ENCODE data around the gene COL6A5. TPM values are rescaled to one million over a fixed set of nuclear protein-coding genes. Genes with fewer than 3 reads are reported as not detected.
A peak's percentile ranks its signal among the peaks of the same experiment; 100 is the strongest.

The COL6A5 gene
- total RNA-seq, 2 donors from 2014 or later: not detected

DNA sequence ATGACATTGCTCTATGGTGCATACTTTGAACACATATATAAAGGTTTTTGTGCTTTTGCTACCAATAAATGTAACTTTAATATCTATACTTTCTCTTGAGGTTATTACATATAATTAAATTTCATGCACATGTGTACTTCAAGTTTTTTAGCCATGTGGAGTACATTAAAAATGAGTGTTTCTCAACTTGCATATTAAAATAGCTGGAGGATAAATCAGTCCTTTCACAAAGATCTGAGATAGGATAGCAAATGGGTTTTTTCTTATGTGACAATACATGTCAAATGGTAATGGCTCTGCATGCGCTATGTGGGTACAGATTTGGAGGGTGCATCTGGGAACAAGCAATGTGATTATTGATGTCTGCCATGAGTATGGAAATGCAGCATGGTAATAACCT, 122.8 kb downstream of the COL6A5 start:
- Histone ChIP-seq H3K9me3 (no peaks in the 10 kb centered on the region), H3K27me3 (no peaks in the 10 kb centered on the region), H3K4me3 (no peak overlapping the region), H3K27ac (no peak overlapping the region), H3K4me1 (no peaks in the 10 kb centered on the region), H3K36me3 (no peaks in the 10 kb centered on the region)
- TF ChIP-seq, protein P1, sequence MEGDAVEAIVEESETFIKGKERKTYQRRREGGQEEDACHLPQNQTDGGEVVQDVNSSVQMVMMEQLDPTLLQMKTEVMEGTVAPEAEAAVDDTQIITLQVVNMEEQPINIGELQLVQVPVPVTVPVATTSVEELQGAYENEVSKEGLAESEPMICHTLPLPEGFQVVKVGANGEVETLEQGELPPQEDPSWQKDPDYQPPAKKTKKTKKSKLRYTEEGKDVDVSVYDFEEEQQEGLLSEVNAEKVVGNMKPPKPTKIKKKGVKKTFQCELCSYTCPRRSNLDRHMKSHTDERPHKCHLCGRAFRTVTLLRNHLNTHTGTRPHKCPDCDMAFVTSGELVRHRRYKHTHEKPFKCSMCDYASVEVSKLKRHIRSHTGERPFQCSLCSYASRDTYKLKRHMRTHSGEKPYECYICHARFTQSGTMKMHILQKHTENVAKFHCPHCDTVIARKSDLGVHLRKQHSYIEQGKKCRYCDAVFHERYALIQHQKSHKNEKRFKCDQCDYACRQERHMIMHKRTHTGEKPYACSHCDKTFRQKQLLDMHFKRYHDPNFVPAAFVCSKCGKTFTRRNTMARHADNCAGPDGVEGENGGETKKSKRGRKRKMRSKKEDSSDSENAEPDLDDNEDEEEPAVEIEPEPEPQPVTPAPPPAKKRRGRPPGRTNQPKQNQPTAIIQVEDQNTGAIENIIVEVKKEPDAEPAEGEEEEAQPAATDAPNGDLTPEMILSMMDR (IDR thresholded peaks at IDR 0.05): no peak
- no peak for DNase-seq (ENCODE audit: low spot score)

DNA sequence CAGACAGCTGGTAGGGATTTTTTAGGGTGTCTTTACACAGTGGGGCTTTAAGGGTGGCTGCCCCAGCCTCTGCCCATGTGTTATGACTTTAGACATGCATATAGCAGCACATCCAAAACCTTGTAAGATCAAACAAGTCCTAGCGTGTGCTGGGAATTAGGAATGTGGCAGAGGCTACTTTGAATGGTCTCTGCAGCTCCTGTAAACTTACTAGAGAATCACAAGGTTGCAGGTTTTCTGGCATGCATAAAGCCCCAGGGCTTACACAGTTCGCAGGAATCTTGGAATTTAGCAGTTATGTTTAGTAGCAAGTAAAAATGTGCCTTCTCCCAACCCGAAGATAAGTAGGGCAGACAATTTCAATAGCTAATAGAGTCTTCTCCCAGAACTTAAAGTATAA, 124.7 kb downstream of the COL6A5 start:
- Histone ChIP-seq H3K4me1 (no peaks in the 10 kb centered on the region), H3K36me3 (no peaks in the 10 kb centered on the region), H3K27me3 (no peaks in the 10 kb centered on the region), H3K9me3 (no peaks in the 10 kb centered on the region), H3K4me3 (no peak overlapping the region), H3K27ac (no peak overlapping the region)
- TF ChIP-seq, protein P1 (IDR thresholded peaks at IDR 0.05): no peak
- DNase-seq (ENCODE audit: low spot score): no peak

DNA sequence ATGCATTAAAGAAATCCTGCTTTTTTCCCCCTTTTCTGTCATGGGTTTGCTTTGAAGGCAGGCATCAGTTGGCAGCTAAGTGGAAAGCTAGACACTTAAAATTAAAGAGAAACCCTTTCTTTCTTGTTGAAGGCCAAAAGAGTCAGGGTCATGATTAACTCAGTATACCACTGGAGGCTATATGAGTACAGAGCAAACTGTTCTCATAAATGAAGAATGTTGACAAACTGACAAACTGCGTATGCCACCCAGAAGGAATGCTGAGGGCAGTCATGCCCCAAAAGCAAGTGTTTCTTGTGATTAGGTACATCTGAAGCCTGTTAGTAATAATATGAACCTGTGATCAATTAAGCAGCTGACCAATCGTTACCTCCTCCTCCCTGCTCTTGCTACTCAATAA, 127.9 kb downstream of the COL6A5 start:
- Histone ChIP-seq H3K27ac (no peak overlapping the region), H3K9me3 (no peaks in the 10 kb centered on the region), H3K4me3 (no peak overlapping the region), H3K4me1 (no peaks in the 10 kb centered on the region), H3K27me3 (no peaks in the 10 kb centered on the region), H3K36me3 (no peaks in the 10 kb centered on the region)
- TF ChIP-seq, protein P1 (IDR thresholded peaks at IDR 0.05): no peak
- DNase-seq (ENCODE audit: low spot score): no peak

DNA sequence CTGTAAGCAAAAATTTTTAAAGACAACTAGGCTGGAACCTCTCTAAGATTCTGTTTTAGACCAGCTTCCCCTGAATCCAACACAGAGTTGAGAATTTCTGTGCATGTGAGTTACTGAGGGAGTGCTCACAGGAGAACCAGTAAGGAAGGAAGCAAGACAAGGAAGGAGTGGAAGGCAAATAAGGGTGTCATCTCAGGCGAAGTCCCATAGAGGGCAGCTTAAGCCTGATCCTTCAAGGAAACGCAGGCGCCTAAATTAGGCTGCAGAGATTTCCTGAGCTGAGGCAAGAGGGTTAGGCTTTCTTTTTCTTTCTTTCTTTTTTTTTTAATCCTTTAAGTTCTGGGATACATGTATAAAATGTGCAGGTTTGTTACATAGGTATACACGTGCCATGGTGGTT, 135.3 kb downstream of the COL6A5 start:
- Histone ChIP-seq H3K4me3 (no peak overlapping the region), H3K27me3 (no peaks in the 10 kb centered on the region), H3K4me1 (no peaks in the 10 kb centered on the region), H3K36me3 (no peaks in the 10 kb centered on the region), H3K9me3 (no peaks in the 10 kb centered on the region), H3K27ac (no peak overlapping the region)
- DNase-seq (ENCODE audit: low spot score): no peak
- TF ChIP-seq, protein P1 (IDR thresholded peaks at IDR 0.05): peak in 1 of 2 donors; percentile 56

DNA sequence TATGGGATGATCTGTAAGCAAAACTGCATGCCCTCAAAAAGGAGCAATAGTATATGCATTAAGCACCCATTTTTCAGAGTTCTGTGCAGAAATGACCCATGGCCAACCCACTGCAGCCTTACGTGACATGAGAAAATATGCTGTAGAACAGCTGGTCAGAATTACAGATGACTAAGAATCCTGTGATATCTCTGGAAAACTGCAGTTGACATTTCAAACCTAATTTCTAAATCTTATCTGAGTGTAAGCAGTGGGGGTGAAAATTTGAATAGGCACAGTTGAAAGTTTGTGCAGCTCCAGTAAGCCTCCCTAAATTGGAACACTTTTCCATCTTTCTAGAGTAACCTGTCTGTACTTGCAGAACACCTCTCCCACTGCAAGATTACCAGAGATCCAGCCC, 142.8 kb downstream of the COL6A5 start:
- Histone ChIP-seq H3K27me3 (no peaks in the 10 kb centered on the region), H3K9me3 (no peaks in the 10 kb centered on the region), H3K27ac (no peak overlapping the region), H3K4me1 (no peaks in the 10 kb centered on the region), H3K36me3 (no peaks in the 10 kb centered on the region), H3K4me3 (no peak overlapping the region)
- TF ChIP-seq, protein P1 (IDR thresholded peaks at IDR 0.05): no peak
- DNase-seq (ENCODE audit: low spot score): no peak

DNA sequence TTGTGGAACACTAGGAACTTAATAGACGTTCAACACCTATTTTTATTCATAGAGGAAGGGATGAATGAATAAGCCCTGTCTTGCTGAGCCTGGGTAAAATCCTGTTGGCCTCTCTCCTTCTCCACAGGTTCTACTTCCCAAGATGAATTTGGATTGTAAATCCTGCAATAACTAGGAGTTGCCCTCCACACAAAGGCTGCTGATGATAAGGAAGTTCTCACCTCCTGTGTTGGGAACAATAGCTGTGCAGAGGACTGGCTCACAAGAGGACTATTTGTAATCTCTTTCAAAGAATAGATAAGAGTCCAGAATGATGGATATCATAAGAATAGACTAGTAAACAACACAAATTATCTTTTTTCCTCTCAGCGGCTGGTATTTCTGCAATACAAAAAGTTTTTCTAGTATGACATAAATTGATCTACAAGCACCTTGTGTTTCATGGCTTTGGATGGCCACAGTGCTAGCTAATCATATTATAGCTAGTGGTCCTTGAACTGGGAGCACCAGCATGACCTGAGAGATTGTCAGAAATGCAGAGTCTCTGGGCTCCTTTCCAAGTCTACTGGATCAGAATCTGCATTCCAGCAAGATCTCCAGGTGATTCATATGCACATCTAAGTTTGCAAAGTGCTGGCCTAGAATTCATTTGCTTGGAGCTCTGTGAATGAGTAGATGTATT, 143.4 kb downstream of the COL6A5 start:
- no peak for DNase-seq (ENCODE audit: low spot score)
- no peak overlapping the region for H3K4me3 ChIP-seq
- TF ChIP-seq, protein P1 (IDR thresholded peaks at IDR 0.05): no peak

More for the DNA sequence above, 143.4 kb downstream of the COL6A5 start:
- no peaks in the 10 kb centered on the region for H3K9me3 ChIP-seq
- no peaks in the 10 kb centered on the region for H3K4me1 ChIP-seq
- no peaks in the 10 kb centered on the region for H3K27me3 ChIP-seq
- H3K36me3 ChIP-seq: no peaks in the 10 kb centered on the region
- H3K27ac ChIP-seq: no peak overlapping the region

All from right atrium auricular region (tissue), 2 donors.